ENCODE results near the gene ATCAY.

Gene ATCAY

GRCh38 chr19:3849092-3849491, 31.4 kb upstream of the ATCAY start:
- Histone ChIP-seq H3K9ac (ENCODE audit: low read depth, low read length) (no peak overlapping the region), H3K36me3 (ENCODE audit: insufficient read depth, low read length) (peaks cover 12% of the 10 kb centered on the region), H3K4me1 (ENCODE audit: insufficient read depth, low read length) (no peaks in the 10 kb centered on the region), H3K9me3 (ENCODE audit: control insufficient read depth, insufficient read depth, low read length) (peaks cover 20% of the 10 kb centered on the region)

- no peak overlapping the region for H3K9ac ChIP-seq (ENCODE audit: low read depth, low read length)
- H3K4me1 ChIP-seq (ENCODE audit: insufficient read depth, low read length): no peaks in the 10 kb centered on the region
- H3K9me3 ChIP-seq (ENCODE audit: control insufficient read depth, insufficient read depth, low read length): peaks cover 20% of the 10 kb centered on the region
- peaks cover 12% of the 10 kb centered on the region for H3K36me3 ChIP-seq (ENCODE audit: insufficient read depth, low read length)
Observed at GRCh38 chr19:3849787-3850186, 30.7 kb upstream of the ATCAY start.

- H3K36me3 ChIP-seq (ENCODE audit: insufficient read depth, low read length): peaks cover 12% of the 10 kb centered on the region
- H3K9me3 ChIP-seq (ENCODE audit: control insufficient read depth, insufficient read depth, low read length): peaks cover 20% of the 10 kb centered on the region
- no peak overlapping the region for H3K9ac ChIP-seq (ENCODE audit: low read depth, low read length)
- no peaks in the 10 kb centered on the region for H3K4me1 ChIP-seq (ENCODE audit: insufficient read depth, low read length)
Observed at GRCh38 chr19:3850320-3850972, 30.0 kb upstream of the ATCAY start.

- no peaks in the 10 kb centered on the region for H3K4me1 ChIP-seq (ENCODE audit: insufficient read depth, low read length)
- peaks cover 20% of the 10 kb centered on the region for H3K9me3 ChIP-seq (ENCODE audit: control insufficient read depth, insufficient read depth, low read length)
- H3K9ac ChIP-seq (ENCODE audit: low read depth, low read length): no peak overlapping the region
- H3K36me3 ChIP-seq (ENCODE audit: insufficient read depth, low read length): peaks cover 12% of the 10 kb centered on the region
Observed at GRCh38 chr19:3851254-3852176, 29.0 kb upstream of the ATCAY start.

GRCh38 chr19:3852177-3852511, 28.3 kb upstream of the ATCAY start:
- peaks cover 12% of the 10 kb centered on the region for H3K36me3 ChIP-seq (ENCODE audit: insufficient read depth, low read length)
- no peak overlapping the region for H3K9ac ChIP-seq (ENCODE audit: low read depth, low read length)
- H3K4me1 ChIP-seq (ENCODE audit: insufficient read depth, low read length): no peaks in the 10 kb centered on the region
- peaks cover 20% of the 10 kb centered on the region for H3K9me3 ChIP-seq (ENCODE audit: control insufficient read depth, insufficient read depth, low read length)

GRCh38 chr19:3852614-3853254, 27.8 kb upstream of the ATCAY start:
- no peak overlapping the region for H3K9ac ChIP-seq (ENCODE audit: low read depth, low read length)
- H3K36me3 ChIP-seq (ENCODE audit: insufficient read depth, low read length): peaks cover 12% of the 10 kb centered on the region
- H3K9me3 ChIP-seq (ENCODE audit: control insufficient read depth, insufficient read depth, low read length): peaks cover 20% of the 10 kb centered on the region
- no peaks in the 10 kb centered on the region for H3K4me1 ChIP-seq (ENCODE audit: insufficient read depth, low read length)

GRCh38 chr19:3855320-3855719, 25.2 kb upstream of the ATCAY start:
- Histone ChIP-seq H3K36me3 (ENCODE audit: insufficient read depth, low read length) (peaks cover 12% of the 10 kb centered on the region), H3K4me1 (ENCODE audit: insufficient read depth, low read length) (no peaks in the 10 kb centered on the region), H3K9ac (ENCODE audit: low read depth, low read length) (no peak overlapping the region)

GRCh38 chr19:3857449-3858003, 23.0 kb upstream of the ATCAY start:
- no peak overlapping the region for H3K9ac ChIP-seq (ENCODE audit: low read depth, low read length)
- no peaks in the 10 kb centered on the region for H3K36me3 ChIP-seq (ENCODE audit: insufficient read depth, low read length)
- H3K9me3 ChIP-seq (ENCODE audit: control insufficient read depth, insufficient read depth, low read length): peaks cover 8% of the 10 kb centered on the region
- no peaks in the 10 kb centered on the region for H3K4me1 ChIP-seq (ENCODE audit: insufficient read depth, low read length)

More at GRCh38 chr19:3855320-3855719, 25.2 kb upstream of the ATCAY start:
- peaks cover 20% of the 10 kb centered on the region for H3K9me3 ChIP-seq (ENCODE audit: control insufficient read depth, insufficient read depth, low read length)

- no peaks in the 10 kb centered on the region; the same call in 1 of the 2 replicates for H3K9me3 ChIP-seq (ENCODE audit: control insufficient read depth, insufficient read depth, low read length)
- no peaks in the 10 kb centered on the region for H3K4me1 ChIP-seq (ENCODE audit: insufficient read depth, low read length)
- H3K9ac ChIP-seq (ENCODE audit: low read depth, low read length): no peak overlapping the region
- no peaks in the 10 kb centered on the region for H3K36me3 ChIP-seq (ENCODE audit: insufficient read depth, low read length)
Observed at GRCh38 chr19:3860499-3860898, 20.0 kb upstream of the ATCAY start.

GRCh38 chr19:3862826-3863500, 17.5 kb upstream of the ATCAY start:
- Histone ChIP-seq H3K4me1 (ENCODE audit: insufficient read depth, low read length) (no peaks in the 10 kb centered on the region), H3K36me3 (ENCODE audit: insufficient read depth, low read length) (no peaks in the 10 kb centered on the region), H3K9me3 (ENCODE audit: control insufficient read depth, insufficient read depth, low read length) (no peaks in the 10 kb centered on the region), H3K9ac (ENCODE audit: low read depth, low read length) (no peak overlapping the region)

GRCh38 chr19:3863648-3864047, 16.8 kb upstream of the ATCAY start:
- H3K9me3 ChIP-seq (ENCODE audit: control insufficient read depth, insufficient read depth, low read length): no peaks in the 10 kb centered on the region
- H3K9ac ChIP-seq (ENCODE audit: low read depth, low read length): no peak overlapping the region
- no peaks in the 10 kb centered on the region for H3K4me1 ChIP-seq (ENCODE audit: insufficient read depth, low read length)
- H3K36me3 ChIP-seq (ENCODE audit: insufficient read depth, low read length): no peaks in the 10 kb centered on the region

GRCh38 chr19:3866910-3867638, 13.4 kb upstream of the ATCAY start:
- Histone ChIP-seq H3K9ac (ENCODE audit: low read depth, low read length) (no peak overlapping the region), H3K4me1 (ENCODE audit: insufficient read depth, low read length) (no peaks in the 10 kb centered on the region), H3K36me3 (ENCODE audit: insufficient read depth, low read length) (no peaks in the 10 kb centered on the region), H3K9me3 (ENCODE audit: control insufficient read depth, insufficient read depth, low read length) (peaks cover 5% of the 10 kb centered on the region)

- H3K9me3 ChIP-seq (ENCODE audit: control insufficient read depth, insufficient read depth, low read length): peaks cover 5% of the 10 kb centered on the region
- H3K4me1 ChIP-seq (ENCODE audit: insufficient read depth, low read length): no peaks in the 10 kb centered on the region
- H3K36me3 ChIP-seq (ENCODE audit: insufficient read depth, low read length): no peaks in the 10 kb centered on the region
- peak overlapping the region; percentile 56 for H3K9ac ChIP-seq (ENCODE audit: low read depth, low read length)
Observed at GRCh38 chr19:3867971-3868769, 12.3 kb upstream of the ATCAY start.

All from ES-I3 (cell line).